Measurements from ENCODE around the gene APOD.

- TF ChIP-seq CTCF (IDR thresholded peaks at IDR 0.05) (no peak), POLR2A (IDR thresholded peaks at IDR 0.05) (no peak), POLR2AphosphoS5 (IDR thresholded peaks at IDR 0.05) (no peak)
These were observed 12.8 kb downstream of the APOD start for GRCh38 chr3:195570912-195571311.
